GM12874 (cell line): Measurements from ENCODE around the gene CLDN15.

Experiments used
- CTCF ChIP-seq: IDR thresholded peaks from 2 replicates; pipeline ENCODE4 v1.5.1; 2011; ENCODE audit warnings: low read depth, mild to moderate bottlenecking, control low read depth, low read length, moderate library complexity; ENCODE audit not compliant: insufficient read depth

The CLDN15 gene

GRCh38 chr7:101239951-101240220 lies 2.3 kb upstream of the CLDN15 start:
- TF ChIP-seq CTCF, result no peak

- no peak for TF ChIP-seq CTCF
These were observed 1.8 kb upstream of the CLDN15 start for GRCh38 chr7:101239191-101239950.

- TF ChIP-seq CTCF, result no peak
These were observed 902 bp upstream of the CLDN15 start for GRCh38 chr7:101238226-101239182.

GRCh38 chr7:101236292-101236835 lies 1.2 kb downstream of the CLDN15 start:
- TF ChIP-seq CTCF, result no peak

- TF ChIP-seq CTCF, result no peak
These were observed 2.1 kb downstream of the CLDN15 start for GRCh38 chr7:101235522-101235921.

GRCh38 chr7:101235050-101235449 lies 2.6 kb downstream of the CLDN15 start:
- TF ChIP-seq CTCF, result peak; percentile 34; the same call in 1 of the 2 replicates

GRCh38 chr7:101234636-101235035 lies 3.0 kb downstream of the CLDN15 start:
- no peak for TF ChIP-seq CTCF
